ENCODE data around the gene ADCY10. TPM values are rescaled to one million over a fixed set of nuclear protein-coding genes. Genes with fewer than 3 reads are reported as not detected.

The ADCY10 gene
- total RNA-seq, 6 experiments from 2014 or later, result 0.12 to 0.22 (median 0.17) TPM; not detected in 2

DNA sequence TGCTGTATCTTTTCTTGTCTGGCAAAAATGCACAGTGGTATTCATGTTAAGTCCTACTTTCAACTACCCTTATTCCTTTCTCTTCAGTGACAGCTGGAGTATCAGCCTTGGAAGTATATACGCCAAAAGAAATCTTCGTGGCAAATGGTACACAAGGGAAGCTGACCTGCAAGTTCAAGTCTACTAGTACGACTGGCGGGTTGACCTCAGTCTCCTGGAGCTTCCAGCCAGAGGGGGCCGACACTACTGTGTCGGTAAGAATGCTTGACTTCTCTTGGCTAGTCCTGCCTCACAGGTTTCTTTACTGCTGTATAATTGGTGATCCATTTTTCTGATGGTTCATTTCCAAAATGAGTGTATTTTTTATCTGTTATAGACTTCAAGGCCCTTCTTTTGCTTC lies 148.4 kb downstream of the ADCY10 start:
- TF ChIP-seq, protein P1, sequence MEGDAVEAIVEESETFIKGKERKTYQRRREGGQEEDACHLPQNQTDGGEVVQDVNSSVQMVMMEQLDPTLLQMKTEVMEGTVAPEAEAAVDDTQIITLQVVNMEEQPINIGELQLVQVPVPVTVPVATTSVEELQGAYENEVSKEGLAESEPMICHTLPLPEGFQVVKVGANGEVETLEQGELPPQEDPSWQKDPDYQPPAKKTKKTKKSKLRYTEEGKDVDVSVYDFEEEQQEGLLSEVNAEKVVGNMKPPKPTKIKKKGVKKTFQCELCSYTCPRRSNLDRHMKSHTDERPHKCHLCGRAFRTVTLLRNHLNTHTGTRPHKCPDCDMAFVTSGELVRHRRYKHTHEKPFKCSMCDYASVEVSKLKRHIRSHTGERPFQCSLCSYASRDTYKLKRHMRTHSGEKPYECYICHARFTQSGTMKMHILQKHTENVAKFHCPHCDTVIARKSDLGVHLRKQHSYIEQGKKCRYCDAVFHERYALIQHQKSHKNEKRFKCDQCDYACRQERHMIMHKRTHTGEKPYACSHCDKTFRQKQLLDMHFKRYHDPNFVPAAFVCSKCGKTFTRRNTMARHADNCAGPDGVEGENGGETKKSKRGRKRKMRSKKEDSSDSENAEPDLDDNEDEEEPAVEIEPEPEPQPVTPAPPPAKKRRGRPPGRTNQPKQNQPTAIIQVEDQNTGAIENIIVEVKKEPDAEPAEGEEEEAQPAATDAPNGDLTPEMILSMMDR (IDR thresholded peaks at IDR 0.05), result no peak
- no peak for DNase-seq
- Mint-ChIP-seq H3K9me3 (no peaks in the 10 kb centered on the region), H3K27ac (no peak overlapping the region), H3K4me3 (no peak overlapping the region), H3K4me1 (ENCODE audit: low read depth) (peaks cover 37% of the 10 kb centered on the region), H3K27me3 (ENCODE audit: insufficient read depth) (peaks cover 2% of the 10 kb centered on the region), H3K36me3 (ENCODE audit: low read depth) (peaks cover 26% of the 10 kb centered on the region)

DNA sequence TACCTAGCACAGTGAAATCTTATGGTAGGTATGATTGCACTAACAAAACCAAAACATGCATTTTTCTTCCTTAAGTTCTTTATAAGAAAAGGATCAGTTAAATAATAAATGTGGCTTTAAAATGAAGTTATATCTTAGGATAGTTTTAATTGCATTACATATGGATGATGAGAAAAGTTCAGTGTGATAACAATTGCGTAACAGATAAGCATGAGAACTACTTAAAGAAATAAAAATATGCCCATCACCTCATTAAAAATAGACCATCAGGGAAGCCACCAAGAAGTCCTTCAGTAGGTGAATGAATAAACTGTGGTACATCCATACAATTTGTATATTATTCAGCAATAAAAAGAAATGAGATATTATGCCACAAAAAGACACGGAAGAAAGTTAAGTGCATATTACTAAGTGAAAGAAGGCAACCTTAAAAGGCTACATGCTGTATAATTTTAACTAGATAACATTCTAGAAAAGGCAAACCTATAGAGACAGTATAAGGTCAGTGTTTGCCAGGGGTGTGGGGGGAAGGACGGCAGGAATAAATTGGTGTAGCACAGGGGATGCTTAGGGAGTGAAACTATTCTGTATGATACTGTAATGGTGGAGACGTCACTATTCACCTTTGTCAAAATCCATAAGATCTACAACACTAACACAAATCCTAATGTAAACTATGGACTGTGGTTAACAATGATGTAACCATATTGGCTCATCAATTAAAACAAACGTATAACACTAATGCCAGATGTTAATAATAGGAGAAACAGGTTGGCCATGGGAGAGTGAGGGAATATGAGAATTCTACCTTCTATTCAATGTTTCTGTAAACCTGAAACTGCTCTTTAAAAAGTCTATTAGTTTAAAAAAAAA lies 149.2 kb downstream of the ADCY10 start:
- H3K4me1 Mint-ChIP-seq (ENCODE audit: low read depth), result peaks cover 43% of the 10 kb centered on the region
- TF ChIP-seq, protein P1 (IDR thresholded peaks at IDR 0.05), result no peak
- no peak overlapping the region for H3K4me3 Mint-ChIP-seq
- H3K9me3 Mint-ChIP-seq, result no peaks in the 10 kb centered on the region
- no peak for DNase-seq
- peaks cover 2% of the 10 kb centered on the region for H3K27me3 Mint-ChIP-seq (ENCODE audit: insufficient read depth)
- H3K27ac Mint-ChIP-seq, result no peak overlapping the region
- H3K36me3 Mint-ChIP-seq (ENCODE audit: low read depth), result peaks cover 19% of the 10 kb centered on the region

DNA sequence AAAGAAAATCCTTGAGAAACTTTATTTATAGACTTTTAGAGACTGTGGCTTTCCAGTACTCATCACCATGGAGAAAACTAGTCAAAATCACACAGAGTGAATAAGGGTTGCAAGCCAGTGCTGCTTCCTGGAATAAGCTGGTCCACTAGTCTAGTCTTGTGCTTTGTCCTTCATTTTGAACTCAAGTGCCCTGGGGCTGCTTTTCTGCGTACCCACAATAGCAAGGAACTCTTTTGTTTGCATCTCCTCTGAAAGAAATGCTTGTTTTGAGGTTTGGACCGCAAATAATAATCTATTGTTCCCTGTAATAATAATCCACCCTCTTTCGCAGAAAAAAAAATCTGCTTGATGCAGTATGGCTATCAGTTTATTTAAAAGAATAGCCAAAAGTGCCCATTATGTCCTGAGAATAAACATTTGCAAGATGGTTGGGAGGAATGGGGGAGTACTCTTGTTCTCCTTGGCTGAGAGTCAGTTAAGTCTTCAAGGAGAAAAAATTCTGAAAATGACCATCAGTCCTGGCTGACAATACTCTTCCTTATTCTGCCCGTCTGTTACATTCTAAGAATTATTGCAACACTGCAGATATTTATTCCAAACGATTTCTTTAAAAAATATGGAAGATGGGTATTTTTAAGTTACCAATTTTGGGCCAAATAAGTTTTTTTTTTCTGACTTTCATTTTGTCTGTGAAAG lies 150.3 kb downstream of the ADCY10 start:
- TF ChIP-seq, protein P1 (IDR thresholded peaks at IDR 0.05), result no peak
- Mint-ChIP-seq H3K4me3 (no peak overlapping the region), H3K9me3 (no peaks in the 10 kb centered on the region), H3K36me3 (ENCODE audit: low read depth) (peaks cover 9% of the 10 kb centered on the region), H3K27ac (no peak overlapping the region), H3K4me1 (ENCODE audit: low read depth) (peaks cover 46% of the 10 kb centered on the region), H3K27me3 (ENCODE audit: insufficient read depth) (peaks cover 2% of the 10 kb centered on the region)
- no peak for DNase-seq

DNA sequence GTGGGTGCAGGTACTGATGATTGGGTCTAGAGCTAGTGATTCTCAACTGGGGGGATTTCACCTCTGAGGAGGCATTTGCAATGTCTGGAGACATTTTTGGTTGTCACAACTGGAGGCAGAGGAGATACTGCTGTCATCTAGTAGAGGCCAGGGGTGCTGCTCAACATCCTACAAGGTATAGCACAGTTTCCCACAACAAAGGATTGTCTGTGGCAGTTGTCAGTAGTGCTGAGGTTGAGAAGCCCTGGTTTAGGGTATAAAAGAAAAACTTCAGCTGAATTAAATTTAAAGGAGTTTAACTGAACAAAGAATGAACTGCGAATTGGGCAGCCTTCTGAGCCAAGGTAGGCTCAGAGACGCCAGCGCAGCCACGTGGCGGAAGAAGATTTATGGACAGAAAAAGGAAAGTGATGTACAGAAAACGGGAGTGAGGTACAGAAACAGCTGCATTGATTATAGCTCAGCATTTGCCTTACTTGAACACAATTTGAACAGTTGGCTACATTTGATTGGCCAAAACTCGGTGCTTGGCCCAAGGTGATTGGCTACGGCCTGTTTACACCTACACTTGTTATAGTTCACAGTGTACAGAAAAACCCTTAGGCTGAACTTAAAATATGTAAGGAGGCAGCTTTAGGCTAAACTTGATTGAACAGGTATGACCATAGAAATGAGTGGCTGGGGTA lies 151.7 kb downstream of the ADCY10 start:
- Mint-ChIP-seq H3K27ac (no peak overlapping the region), H3K9me3 (no peaks in the 10 kb centered on the region), H3K4me3 (no peak overlapping the region), H3K36me3 (ENCODE audit: low read depth) (no peaks in the 10 kb centered on the region; the same call in 1 of the 2 replicates), H3K4me1 (ENCODE audit: low read depth) (peaks cover 49% of the 10 kb centered on the region), H3K27me3 (ENCODE audit: insufficient read depth) (peaks cover 2% of the 10 kb centered on the region; the same call in 1 of the 2 replicates)
- TF ChIP-seq, protein P1 (IDR thresholded peaks at IDR 0.05), result no peak
- no peak for DNase-seq

DNA sequence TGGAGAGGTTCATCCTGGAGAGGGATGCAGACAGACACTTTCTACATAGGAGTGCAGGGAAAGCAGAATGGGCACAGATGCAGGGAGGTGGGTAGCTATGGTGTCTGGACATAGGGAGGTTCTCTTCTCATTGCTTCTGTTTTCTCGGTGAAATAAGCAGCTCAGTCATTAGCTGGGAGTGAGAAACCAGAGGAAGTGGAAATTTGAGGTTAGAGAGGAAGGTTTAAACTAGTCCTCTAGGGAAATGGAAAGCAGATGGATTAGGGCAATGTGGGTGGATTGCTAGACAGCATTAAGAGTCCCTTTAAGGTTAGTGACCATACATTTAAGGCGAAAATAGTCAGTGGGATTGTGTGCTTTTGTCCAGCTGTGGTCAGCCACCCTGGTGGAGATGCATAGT lies 152.5 kb downstream of the ADCY10 start:
- peaks cover 57% of the 10 kb centered on the region for H3K4me1 Mint-ChIP-seq (ENCODE audit: low read depth)
- peak overlapping the region; percentile 2; the same call in 1 of the 2 replicates for H3K27ac Mint-ChIP-seq
- H3K27me3 Mint-ChIP-seq (ENCODE audit: insufficient read depth), result peaks cover 2% of the 10 kb centered on the region; the same call in 1 of the 2 replicates
- no peak overlapping the region for H3K4me3 Mint-ChIP-seq
- no peaks in the 10 kb centered on the region; the same call in 1 of the 2 replicates for H3K36me3 Mint-ChIP-seq (ENCODE audit: low read depth)
- no peaks in the 10 kb centered on the region for H3K9me3 Mint-ChIP-seq
- DNase-seq, result no peak
- TF ChIP-seq, protein P1 (IDR thresholded peaks at IDR 0.05), result no peak
